CD8-positive, alpha-beta memory T cell (primary cell): ENCODE measurements around the gene HSH2D. TPM values are rescaled to one million over a fixed set of nuclear protein-coding genes. Genes with fewer than 3 reads are reported as not detected.
"Not testable (repeated sequence)": the region's sequence is repeated elsewhere in the genome, so short reads cannot be mapped to it uniquely, and the experiment has no call there.

Experiments used
- CTCF ChIA-PET: fragments of 350-600 bp; sonication (Branson Sonifier 250); formaldehyde crosslinking; loops from one replicate; lab custom pipeline; 2021; ENCODE audit warnings: antibody characterized with exemption; lab: Charles Lee
- POLR2A ChIA-PET: fragments of 350-600 bp; sonication (Branson Sonifier 250); formaldehyde crosslinking; loops from one replicate; lab custom pipeline; 2021; ENCODE audit warnings: antibody characterized with exemption; lab: Charles Lee
- DNase-seq, 5 donors: peaks; one replicate each; pipeline versions ENCODE4 v3.0.0 to v3.0.0-alpha.2; 2020 to 2022; ENCODE audit warnings: mixed read lengths in 1 of 5
- H3K27ac ChIP-seq: one replicate; pipeline ENCODE4 v1.7.0; 2013; ENCODE audit warnings: low read depth, mild to moderate bottlenecking, low read length, moderate library complexity
- H3K27me3 ChIP-seq: 2 replicates; pipeline ENCODE4 v1.7.0; 2013; ENCODE audit warnings: low read length, mild to moderate bottlenecking; ENCODE audit not compliant: insufficient read depth, poor library complexity, severe bottlenecking
- H3K36me3 ChIP-seq: 2 replicates; pipeline ENCODE4 v1.7.0; 2013; ENCODE audit warnings: mild to moderate bottlenecking, low read length, moderate library complexity; ENCODE audit not compliant: insufficient read depth
- H3K4me1 ChIP-seq: 2 replicates; pipeline ENCODE4 v1.7.0; 2013; ENCODE audit warnings: mild to moderate bottlenecking, low read length, moderate library complexity; ENCODE audit not compliant: insufficient read depth
- H3K4me3 ChIP-seq: 2 replicates; pipeline ENCODE4 v1.7.0; 2013; ENCODE audit warnings: mild to moderate bottlenecking, low read length
- H3K9me3 ChIP-seq: 2 replicates; pipeline ENCODE4 v1.7.0; 2013; ENCODE audit warnings: mild to moderate bottlenecking, low read length
- H3K27ac Mint-ChIP-seq, 8 donors: one replicate each; pipeline ENCODE4 v1.8.0; 2020 to 2021; ENCODE audit warnings: mixed read lengths in 8 of 8, mild to moderate bottlenecking in 6 of 8, inconsistent platforms in 3 of 8, moderate library complexity in 3 of 8
- H3K27me3 Mint-ChIP-seq, 2 donors: one replicate each; pipeline ENCODE4 v1.8.0; 2020 to 2021; ENCODE audit warnings: mixed read lengths in 2 of 2, mild to moderate bottlenecking in 1 of 2, moderate library complexity in 1 of 2
- H3K36me3 Mint-ChIP-seq, 3 donors: one replicate each; pipeline ENCODE4 v1.8.0; 2020 to 2021; ENCODE audit warnings: mixed read lengths in 3 of 3, inconsistent platforms in 1 of 3, mild to moderate bottlenecking in 1 of 3
- H3K4me1 Mint-ChIP-seq, 3 donors: one replicate each; pipeline ENCODE4 v1.8.0; 2020 to 2021; ENCODE audit warnings: mixed read lengths in 3 of 3, inconsistent platforms in 1 of 3, mild to moderate bottlenecking in 1 of 3
- H3K4me3 Mint-ChIP-seq, 7 donors: one replicate each; pipeline ENCODE4 v1.8.0; 2020 to 2021; ENCODE audit warnings: mixed read lengths in 7 of 7, mild to moderate bottlenecking in 6 of 7, moderate library complexity in 4 of 7, inconsistent platforms in 2 of 7
- H3K9me3 Mint-ChIP-seq, 5 donors: one replicate each; pipeline ENCODE4 v1.8.0; 2020 to 2022; ENCODE audit warnings: mixed read lengths in 5 of 5, mild to moderate bottlenecking in 3 of 5, moderate library complexity in 2 of 5, inconsistent platforms in 1 of 5
- polyA plus RNA-seq: library from polyadenylated mRNA; unstranded; fragments of 300-500 nt; fragmentation: Illumina TruSeq; gene quantifications from one replicate; pipeline ENCODE4 v1.2.3, GENCODE V29; 2021
- total RNA-seq, 2 experiments: library from RNA; stranded (reverse); gene quantifications; one replicate each; pipeline ENCODE4 v1.2.3, GENCODE V29; 2021

HSH2D gene
- total and polyA plus RNA-seq, 3 experiments from 2014 or later: 8.6 to 12.8 (median 9.3) TPM

- H3K27me3 ChIP-seq: no peaks in the 10 kb centered on the region
- no peaks in the 10 kb centered on the region for H3K9me3 ChIP-seq
- Mint-ChIP-seq H3K9me3 (no peaks in the 10 kb centered on the region), H3K27ac (peak overlapping the region; percentile 93 to 99 (median 98)), H3K27me3 (peaks cover 0 to 2% of the 10 kb centered on the region in 2 donors), H3K4me1 (peaks cover 44 to 61% (median 46%) of the 10 kb centered on the region in 3 donors), H3K36me3 (peaks cover 0 to 43% (median 0%) of the 10 kb centered on the region in 3 donors), H3K4me3 (peak overlapping the region; percentile 92 to 100 (median 98))
- POLR2A ChIA-PET: interaction anchor here (0.6 to 1.2 kb wide), 3 partner anchors 18 to 52 kb away, joined by 3 to 4 read pairs (median 3); no protein-coding TSS in a partner anchor
- H3K4me3 ChIP-seq: peak overlapping the region; percentile 89
- no peak for DNase-seq
- H3K36me3 ChIP-seq: peaks cover 10% of the 10 kb centered on the region
- peak overlapping the region; percentile 94 for H3K27ac ChIP-seq
- peaks cover 37% of the 10 kb centered on the region for H3K4me1 ChIP-seq
- CTCF ChIA-PET: interaction anchor here (0.6 to 4.2 kb wide), 6 partner anchors 8 to 48 kb away, joined by 3 to 37 read pairs (median 3); partner anchors contain the start of gene HSH2D
Measured at GRCh38 chr19:16112778-16113177, 30.7 kb upstream of the HSH2D start.

GRCh38 chr19:16113727-16114126, 29.8 kb upstream of the HSH2D start:
- Histone ChIP-seq H3K27ac (no peak overlapping the region), H3K4me3 (no peak overlapping the region), H3K4me1 (peaks cover 47% of the 10 kb centered on the region), H3K9me3 (no peaks in the 10 kb centered on the region), H3K36me3 (peaks cover 15% of the 10 kb centered on the region), H3K27me3 (no peaks in the 10 kb centered on the region)
- Mint-ChIP-seq H3K9me3 (no peaks in the 10 kb centered on the region), H3K36me3 (peaks cover 0 to 52% (median 0%) of the 10 kb centered on the region in 3 donors), H3K4me3 (peak overlapping the region; percentile 41 to 89 (median 61)), H3K4me1 (peaks cover 52 to 70% (median 55%) of the 10 kb centered on the region in 3 donors), H3K27ac (peak overlapping the region; percentile 24 to 99 (median 80)), H3K27me3 (peaks cover 0 to 2% of the 10 kb centered on the region in 2 donors)
- POLR2A ChIA-PET: interaction anchor here (1.0 to 1.2 kb wide), 2 partner anchors 43 to 53 kb away, joined by 3 to 4 read pairs; no protein-coding TSS in a partner anchor
- CTCF ChIA-PET: interaction anchor here (1.2 to 4.2 kb wide), 4 partner anchors 27 to 49 kb away, joined by 3 to 37 read pairs (median 17); partner anchors contain the start of gene HSH2D
- DNase-seq: no peak

- Histone ChIP-seq H3K4me1 (peaks cover 55% of the 10 kb centered on the region), H3K9me3 (no peaks in the 10 kb centered on the region), H3K4me3 (no peak overlapping the region), H3K36me3 (peaks cover 15% of the 10 kb centered on the region), H3K27ac (no peak overlapping the region), H3K27me3 (no peaks in the 10 kb centered on the region)
- POLR2A ChIA-PET: no interaction called here
- Mint-ChIP-seq H3K4me1 (peaks cover 57 to 87% (median 65%) of the 10 kb centered on the region in 3 donors), H3K27ac (peak overlapping the region in 7 of 8 donors; percentile 1 to 88 (median 79)), H3K36me3 (peaks cover 0 to 68% (median 3%) of the 10 kb centered on the region in 3 donors), H3K4me3 (peak overlapping the region in 3 of 7 donors; percentile 12 to 48 (median 26)), H3K27me3 (peaks cover 0 to 2% of the 10 kb centered on the region in 2 donors), H3K9me3 (no peaks in the 10 kb centered on the region)
- DNase-seq: no peak
- CTCF ChIA-PET: interaction anchor here (0.9 to 1.1 kb wide), 2 partner anchors 45 to 53 kb away, joined by 3 read pairs; no protein-coding TSS in a partner anchor
Measured at GRCh38 chr19:16115301-16116039, 28.0 kb upstream of the HSH2D start.

- no peak for DNase-seq
- H3K27ac Mint-ChIP-seq: peak overlapping the region; percentile 1 to 97 (median 83)
- Histone ChIP-seq H3K4me3 (no peak overlapping the region), H3K36me3 (peaks cover 17% of the 10 kb centered on the region), H3K27me3 (no peaks in the 10 kb centered on the region), H3K9me3 (no peaks in the 10 kb centered on the region), H3K27ac (no peak overlapping the region), H3K4me1 (peaks cover 50% of the 10 kb centered on the region)
- POLR2A ChIA-PET: no interaction called here
- CTCF ChIA-PET: interaction anchor here (0.9 kb wide), 1 partner anchor 46 kb away, joined by 3 read pairs; no protein-coding TSS in a partner anchor
- H3K4me1 Mint-ChIP-seq: peaks cover 57 to 87% (median 63%) of the 10 kb centered on the region in 3 donors
- peaks cover 0 to 71% (median 3%) of the 10 kb centered on the region in 3 donors for H3K36me3 Mint-ChIP-seq
- peaks cover 0 to 2% of the 10 kb centered on the region in 2 donors for H3K27me3 Mint-ChIP-seq
- H3K4me3 Mint-ChIP-seq: peak overlapping the region in 3 of 7 donors; percentile 12 to 48 (median 20)
- no peaks in the 10 kb centered on the region for H3K9me3 Mint-ChIP-seq
Measured at GRCh38 chr19:16116067-16116466, 27.4 kb upstream of the HSH2D start.

GRCh38 chr19:16117594-16118033, 25.9 kb upstream of the HSH2D start:
- Histone ChIP-seq H3K27me3 (no peaks in the 10 kb centered on the region), H3K36me3 (peaks cover 30% of the 10 kb centered on the region), H3K4me3 (no peak overlapping the region), H3K9me3 (no peaks in the 10 kb centered on the region), H3K4me1 (peaks cover 44% of the 10 kb centered on the region), H3K27ac (no peak overlapping the region)
- Mint-ChIP-seq H3K27ac (peak overlapping the region; percentile 1 to 99 (median 90)), H3K36me3 (peaks cover 0 to 79% (median 8%) of the 10 kb centered on the region in 3 donors), H3K4me1 (peaks cover 48 to 80% (median 55%) of the 10 kb centered on the region in 3 donors), H3K4me3 (peak overlapping the region in 5 of 7 donors; percentile 13 to 86 (median 42)), H3K9me3 (no peaks in the 10 kb centered on the region), H3K27me3 (no peaks in the 10 kb centered on the region)
- DNase-seq: no peak
- POLR2A ChIA-PET: no interaction called here
- CTCF ChIA-PET: interaction anchor here (1.2 to 1.4 kb wide), 3 partner anchors 9 to 56 kb away, joined by 3 read pairs; no protein-coding TSS in a partner anchor

GRCh38 chr19:16118489-16119033, 24.9 kb upstream of the HSH2D start:
- H3K36me3 ChIP-seq: peaks cover 30% of the 10 kb centered on the region
- ChIA-PET CTCF (interaction anchor here (0.6 to 1.4 kb wide), 5 partner anchors 10 to 282 kb away, joined by 3 read pairs; no protein-coding TSS in a partner anchor), POLR2A (interaction anchor here (1.3 kb wide), 1 partner anchor 48 kb away, joined by 6 read pairs; no protein-coding TSS in a partner anchor)
- H3K4me1 Mint-ChIP-seq: peaks cover 42 to 71% (median 46%) of the 10 kb centered on the region in 3 donors
- peak in 1 of 5 donors; percentile 55 for DNase-seq
- peak overlapping the region; percentile 88 to 99 (median 94) for H3K27ac Mint-ChIP-seq
- H3K9me3 ChIP-seq: no peaks in the 10 kb centered on the region
- H3K9me3 Mint-ChIP-seq: no peaks in the 10 kb centered on the region
- H3K4me3 Mint-ChIP-seq: peak overlapping the region; percentile 33 to 87 (median 83)
- peaks cover 0 to 79% (median 8%) of the 10 kb centered on the region in 3 donors for H3K36me3 Mint-ChIP-seq
- H3K4me3 ChIP-seq: no peak overlapping the region
- no peak overlapping the region for H3K27ac ChIP-seq
- H3K4me1 ChIP-seq: peaks cover 37% of the 10 kb centered on the region
- no peaks in the 10 kb centered on the region for H3K27me3 ChIP-seq
- H3K27me3 Mint-ChIP-seq: no peaks in the 10 kb centered on the region

GRCh38 chr19:16119075-16119857, 24.2 kb upstream of the HSH2D start:
- not testable (repeated sequence) for H3K27me3 Mint-ChIP-seq, H3K9me3 ChIP-seq, H3K27ac ChIP-seq, H3K27me3 ChIP-seq, H3K9me3 Mint-ChIP-seq, H3K4me3 ChIP-seq
- peaks cover 40 to 69% (median 41%) of the 10 kb centered on the region in 3 donors for H3K4me1 Mint-ChIP-seq
- H3K36me3 Mint-ChIP-seq: peaks cover 0 to 83% (median 10%) of the 10 kb centered on the region in 3 donors
- CTCF ChIA-PET: interaction anchor here (0.6 to 1.4 kb wide), 3 partner anchors 8 to 281 kb away, joined by 3 to 4 read pairs (median 3); no protein-coding TSS in a partner anchor
- peak overlapping the region; percentile 73 to 87 (median 83) for H3K4me3 Mint-ChIP-seq
- DNase-seq: peak in 2 of 5 donors; percentile 52 to 67
- Histone ChIP-seq H3K4me1 (peaks cover 33% of the 10 kb centered on the region), H3K36me3 (peaks cover 38% of the 10 kb centered on the region)
- POLR2A ChIA-PET: interaction anchor here (1.3 kb wide), 1 partner anchor 49 kb away, joined by 6 read pairs; no protein-coding TSS in a partner anchor
- peak overlapping the region; percentile 88 to 99 (median 94) for H3K27ac Mint-ChIP-seq
